ENCODE measurements around the gene STIMATE. TPM values are rescaled to one million over a fixed set of nuclear protein-coding genes. Genes with fewer than 3 reads are reported as not detected.

Gene STIMATE
- total and polyA plus RNA-seq, 8 donors = 5.0 to 19.9 (median 13.6) TPM

DNA sequence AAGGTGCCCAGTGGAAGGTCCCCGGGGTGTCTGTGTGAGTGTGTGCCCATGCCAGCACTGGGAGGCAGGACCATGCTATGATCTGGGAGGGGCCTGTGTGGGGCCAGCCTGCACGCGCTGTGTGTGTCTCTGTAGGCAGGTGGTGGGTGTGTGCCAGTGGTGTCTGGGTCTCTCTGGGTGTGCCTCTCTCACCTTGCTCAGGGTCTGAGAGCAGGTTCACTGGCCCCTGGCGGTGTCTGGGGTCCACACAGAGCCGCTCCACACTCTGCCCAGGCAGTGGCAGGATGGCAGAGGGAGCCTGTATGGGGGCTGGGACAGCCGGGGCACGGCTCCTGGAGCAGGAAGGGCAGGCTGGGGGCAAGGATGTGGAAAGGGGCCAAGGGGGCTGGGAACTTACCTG is 79.5 kb downstream of the STIMATE start:
- FAIRE-seq (no peak), ATAC-seq (no peak), DNase-seq (no peak)
- Histone ChIP-seq H3K27ac (no peak overlapping the region), H3K4me1 (no peaks in the 10 kb centered on the region), H3K4me3 (no peak overlapping the region), H3K9me3 (no peaks in the 10 kb centered on the region), H3K36me3 (peaks cover 0 to 2% (median 0%) of the 10 kb centered on the region in 3 donors), H3K27me3 (no peaks in the 10 kb centered on the region)
- TF ChIP-seq, protein P1, sequence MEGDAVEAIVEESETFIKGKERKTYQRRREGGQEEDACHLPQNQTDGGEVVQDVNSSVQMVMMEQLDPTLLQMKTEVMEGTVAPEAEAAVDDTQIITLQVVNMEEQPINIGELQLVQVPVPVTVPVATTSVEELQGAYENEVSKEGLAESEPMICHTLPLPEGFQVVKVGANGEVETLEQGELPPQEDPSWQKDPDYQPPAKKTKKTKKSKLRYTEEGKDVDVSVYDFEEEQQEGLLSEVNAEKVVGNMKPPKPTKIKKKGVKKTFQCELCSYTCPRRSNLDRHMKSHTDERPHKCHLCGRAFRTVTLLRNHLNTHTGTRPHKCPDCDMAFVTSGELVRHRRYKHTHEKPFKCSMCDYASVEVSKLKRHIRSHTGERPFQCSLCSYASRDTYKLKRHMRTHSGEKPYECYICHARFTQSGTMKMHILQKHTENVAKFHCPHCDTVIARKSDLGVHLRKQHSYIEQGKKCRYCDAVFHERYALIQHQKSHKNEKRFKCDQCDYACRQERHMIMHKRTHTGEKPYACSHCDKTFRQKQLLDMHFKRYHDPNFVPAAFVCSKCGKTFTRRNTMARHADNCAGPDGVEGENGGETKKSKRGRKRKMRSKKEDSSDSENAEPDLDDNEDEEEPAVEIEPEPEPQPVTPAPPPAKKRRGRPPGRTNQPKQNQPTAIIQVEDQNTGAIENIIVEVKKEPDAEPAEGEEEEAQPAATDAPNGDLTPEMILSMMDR (IDR thresholded peaks at IDR 0.05) = no peak
- intact Hi-C loops (cut with DNase I) = no loop called here
- 94 to 95% methylated on average over 7 of the region's 7 CpGs for WGBS, 2 donors

DNA sequence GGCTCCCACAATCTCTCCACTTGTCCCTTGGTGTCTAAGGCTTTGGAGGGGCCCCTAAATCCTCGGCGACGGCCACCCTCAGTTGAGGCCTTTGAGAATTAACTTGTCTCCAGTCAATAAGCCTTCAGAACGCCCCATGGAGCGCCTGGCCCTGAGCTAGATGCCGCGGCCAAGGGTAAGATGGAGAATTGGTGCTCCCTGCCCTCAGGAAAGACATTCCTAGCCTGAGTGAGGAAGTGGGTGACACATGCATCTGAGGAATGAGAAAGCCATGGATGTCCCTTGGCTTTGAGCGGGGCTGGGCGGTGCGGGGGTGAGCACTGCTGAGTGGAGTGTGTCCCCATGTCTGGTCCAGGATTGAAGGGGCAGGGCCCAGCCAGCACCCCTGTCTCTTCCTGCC is 80.1 kb downstream of the STIMATE start:
- ATAC-seq (no peak), DNase-seq (no peak)
- TF ChIP-seq, protein P1 (IDR thresholded peaks at IDR 0.05) = no peak

DNA sequence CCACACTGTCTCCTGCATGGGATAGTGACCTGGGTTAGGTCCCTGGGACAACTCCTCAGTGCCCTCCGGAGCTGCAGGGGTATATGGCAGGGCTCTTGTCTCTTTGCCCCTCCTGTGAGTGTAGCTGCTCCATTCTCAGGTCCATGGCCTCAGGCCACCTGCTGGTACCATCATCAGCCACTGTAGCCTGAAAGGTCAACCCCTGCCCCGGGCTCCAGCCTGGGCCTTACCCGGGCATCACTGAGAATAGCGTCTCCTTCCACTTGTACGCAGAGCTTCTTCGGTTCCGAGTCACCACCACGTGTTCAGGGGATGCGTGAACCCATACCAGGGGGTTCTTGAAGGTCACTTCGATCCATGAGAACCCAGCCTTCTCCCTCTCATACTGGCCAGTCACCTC is 80.7 kb downstream of the STIMATE start:
- no peaks in the 10 kb centered on the region for H3K4me1 ChIP-seq
- H3K9me3 ChIP-seq = no peaks in the 10 kb centered on the region
- no peak for FAIRE-seq
- ATAC-seq = no peak
- H3K27me3 ChIP-seq = no peaks in the 10 kb centered on the region
- WGBS, 2 donors = 92 to 95% methylated on average over 10 of the region's 10 CpGs
- H3K27ac ChIP-seq = no peak overlapping the region
- H3K36me3 ChIP-seq = no peaks in the 10 kb centered on the region
- TF ChIP-seq, protein P1 (IDR thresholded peaks at IDR 0.05) = no peak
- intact Hi-C loops (cut with DNase I) = no loop called here
- H3K4me3 ChIP-seq = no peak overlapping the region
- DNase-seq = no peak

More for the DNA sequence above, 80.1 kb downstream of the STIMATE start:
- WGBS, 2 donors = 92 to 95% methylated on average over 10 of the region's 10 CpGs
- no peak overlapping the region for H3K27ac ChIP-seq
- no peaks in the 10 kb centered on the region for H3K27me3 ChIP-seq
- FAIRE-seq = no peak
- intact Hi-C loops (cut with DNase I) = no loop called here
- H3K9me3 ChIP-seq = no peaks in the 10 kb centered on the region
- no peaks in the 10 kb centered on the region for H3K4me1 ChIP-seq
- no peak overlapping the region for H3K4me3 ChIP-seq
- H3K36me3 ChIP-seq = no peaks in the 10 kb centered on the region

DNA sequence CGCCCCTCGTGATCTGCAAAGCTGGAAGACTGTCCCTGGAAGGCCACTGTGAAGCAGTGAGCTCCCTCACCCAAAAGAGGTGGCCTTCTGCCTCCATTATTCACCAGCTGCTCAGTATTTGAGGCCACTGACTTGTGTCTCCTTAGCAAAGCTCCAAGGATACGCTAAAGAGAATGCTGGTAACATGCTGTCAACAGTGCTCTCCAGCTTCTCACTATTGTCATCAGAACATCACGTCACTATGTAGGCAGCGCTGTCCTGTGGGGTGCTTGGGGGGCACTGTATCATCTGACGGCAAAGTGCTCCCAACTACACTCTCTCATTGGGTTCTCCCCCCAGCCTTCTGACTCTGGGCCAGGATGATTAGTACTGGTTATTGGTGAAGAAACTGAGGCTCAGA is 81.1 kb downstream of the STIMATE start:
- DNase-seq = no peak
- Histone ChIP-seq H3K4me3 (no peak overlapping the region), H3K27me3 (no peaks in the 10 kb centered on the region), H3K9me3 (no peaks in the 10 kb centered on the region), H3K4me1 (no peaks in the 10 kb centered on the region), H3K36me3 (no peaks in the 10 kb centered on the region), H3K27ac (no peak overlapping the region)
- FAIRE-seq = no peak
- WGBS, 2 donors = 87 to 97% methylated on average over 6 of the region's 6 CpGs
- no peak for ATAC-seq
- TF ChIP-seq, protein P1 (IDR thresholded peaks at IDR 0.05) = no peak
- intact Hi-C loops (cut with DNase I) = no loop called here

DNA sequence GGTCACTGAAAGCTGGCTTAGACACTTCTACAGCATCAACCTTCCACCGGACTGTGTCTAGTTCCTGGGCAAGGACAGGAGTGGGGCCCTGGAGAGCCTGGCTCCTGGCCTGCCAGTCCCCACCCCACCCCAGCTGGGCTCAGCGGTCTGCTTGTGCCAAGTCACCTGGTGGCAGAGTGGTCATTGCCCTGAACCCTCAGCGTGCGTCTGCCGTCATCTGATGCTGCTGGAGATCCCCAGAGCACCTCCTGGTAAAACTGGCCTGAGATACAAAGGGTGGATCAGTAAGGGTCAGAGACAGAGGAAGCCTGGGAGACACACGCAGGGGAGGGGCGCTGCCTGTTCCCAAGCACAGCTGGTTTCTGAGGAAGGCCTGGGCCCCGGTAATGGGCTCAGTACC is 83.5 kb downstream of the STIMATE start:
- Histone ChIP-seq H3K9me3 (no peaks in the 10 kb centered on the region), H3K27me3 (no peaks in the 10 kb centered on the region), H3K4me3 (no peak overlapping the region), H3K36me3 (no peaks in the 10 kb centered on the region), H3K4me1 (no peaks in the 10 kb centered on the region), H3K27ac (no peak overlapping the region)
- intact Hi-C loops (cut with DNase I) = no loop called here
- WGBS, 2 donors = 87 to 90% methylated on average over 8 of the region's 8 CpGs
- ATAC-seq = no peak
- no peak for DNase-seq
- TF ChIP-seq, protein P1 (IDR thresholded peaks at IDR 0.05) = no peak
- no peak for FAIRE-seq
